ENCODE data around the gene PIAS4. TPM values are rescaled to one million over a fixed set of nuclear protein-coding genes. Genes with fewer than 3 reads are reported as not detected.
A peak's percentile ranks its signal among the peaks of the same experiment; 100 is the strongest.

The PIAS4 gene
- total and polyA plus RNA-seq, 9 of the 15 experiments (the other 6 are each of a cell fraction or from before 2014, with no cell fraction given) = 0.27 to 34.9 (median 14.4) TPM

DNA sequence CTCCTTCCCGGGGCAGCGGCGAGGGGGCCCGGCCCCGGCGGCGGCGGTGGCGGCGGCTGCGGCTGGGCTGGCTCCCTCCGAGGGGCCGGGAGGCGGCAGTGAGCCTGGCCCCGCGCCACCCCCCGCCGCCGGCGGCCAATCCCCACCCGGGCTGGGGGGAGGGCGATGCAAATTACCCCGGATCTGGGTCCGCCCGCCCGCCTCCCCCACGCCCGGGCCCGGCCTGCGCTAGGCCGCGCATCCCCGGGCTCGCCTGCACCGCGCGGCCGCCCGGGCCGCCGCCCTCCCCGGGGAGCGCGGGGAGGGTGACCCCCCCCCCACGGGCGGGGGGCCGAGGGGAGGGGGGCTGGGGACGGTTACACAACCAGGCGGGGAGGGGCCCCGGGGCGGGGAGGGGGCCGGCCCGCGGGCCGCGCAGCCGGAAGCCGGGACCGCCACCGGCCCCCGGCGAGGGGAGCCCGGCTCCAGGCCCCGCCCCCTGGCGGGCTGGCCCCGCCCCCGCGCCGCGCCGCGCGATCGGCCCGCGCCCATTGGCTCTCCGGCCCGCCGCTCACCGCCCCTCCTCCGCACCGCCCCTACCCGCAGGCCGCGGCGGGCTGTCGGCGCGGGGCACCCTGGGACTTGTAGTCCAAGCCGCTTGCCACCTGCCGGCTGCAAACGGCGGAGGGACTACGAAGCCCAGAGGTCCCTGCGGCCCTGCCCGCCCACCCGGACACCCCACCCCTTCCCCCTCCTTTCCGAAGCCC, 58.1 kb downstream of the PIAS4 start (continued):
- TF ChIP-seq ARID1B (IDR thresholded peaks at IDR 0.05) (no peak), RBM25 (IDR thresholded peaks at IDR 0.05; ENCODE audit: low read depth, low read length, severe bottlenecking) (peak; percentile 94), CXXC5 (CRISPR knock-in tag; IDR thresholded peaks at IDR 0.05) (peak; percentile 97), CREM (IDR thresholded peaks at IDR 0.05; ENCODE audit: low read depth) (peak; percentile 68), ELF1 (tag; IDR thresholded peaks at IDR 0.05) (peak; percentile 83), ZFX (CRISPR knock-in tag; IDR thresholded peaks at IDR 0.05) (peak; percentile 63), HMGN3 (IDR thresholded peaks at IDR 0.05; ENCODE audit: borderline replicate concordance, extremely low read depth, insufficient read length, low read depth, low read length) (peak; percentile 30), ZSCAN29 (IDR thresholded peaks at IDR 0.05) (no peak), PHF8 (IDR thresholded peaks at IDR 0.05; ENCODE audit: borderline replicate concordance, low read length) (peak; percentile 32; the same call in 1 of the 2 replicates), TSC22D4 (tag; IDR thresholded peaks at IDR 0.05) (no peak), ZFP36 (IDR thresholded peaks at IDR 0.05; ENCODE audit: low read depth, low read length, partially characterized antibody) (no peak), POLR2H (tag; IDR thresholded peaks at IDR 0.05; ENCODE audit: low read depth) (0 out of 2 replicates have a peak, but pooled peaks have one; percentile 57), MBD2 (IDR thresholded peaks at IDR 0.05; ENCODE audit: borderline replicate concordance, low read depth) (0 out of 2 replicates have a peak, but pooled peaks have one; percentile 60), SP1 (CRISPR knock-in tag; IDR thresholded peaks at IDR 0.05) (peak; percentile 85), MAZ (CRISPR knock-in tag; conservative IDR thresholded peaks at IDR 0.05 in 1 of 2, IDR thresholded peaks at IDR 0.05 in 1 of 2) (peak in 1 of 2 experiments; percentile 74), POLR2AphosphoS2 (IDR thresholded peaks at IDR 0.05; ENCODE audit: low read length) (peak; percentile 58; the same call in 1 of the 2 replicates)
- TF ChIP-seq, protein P1, sequence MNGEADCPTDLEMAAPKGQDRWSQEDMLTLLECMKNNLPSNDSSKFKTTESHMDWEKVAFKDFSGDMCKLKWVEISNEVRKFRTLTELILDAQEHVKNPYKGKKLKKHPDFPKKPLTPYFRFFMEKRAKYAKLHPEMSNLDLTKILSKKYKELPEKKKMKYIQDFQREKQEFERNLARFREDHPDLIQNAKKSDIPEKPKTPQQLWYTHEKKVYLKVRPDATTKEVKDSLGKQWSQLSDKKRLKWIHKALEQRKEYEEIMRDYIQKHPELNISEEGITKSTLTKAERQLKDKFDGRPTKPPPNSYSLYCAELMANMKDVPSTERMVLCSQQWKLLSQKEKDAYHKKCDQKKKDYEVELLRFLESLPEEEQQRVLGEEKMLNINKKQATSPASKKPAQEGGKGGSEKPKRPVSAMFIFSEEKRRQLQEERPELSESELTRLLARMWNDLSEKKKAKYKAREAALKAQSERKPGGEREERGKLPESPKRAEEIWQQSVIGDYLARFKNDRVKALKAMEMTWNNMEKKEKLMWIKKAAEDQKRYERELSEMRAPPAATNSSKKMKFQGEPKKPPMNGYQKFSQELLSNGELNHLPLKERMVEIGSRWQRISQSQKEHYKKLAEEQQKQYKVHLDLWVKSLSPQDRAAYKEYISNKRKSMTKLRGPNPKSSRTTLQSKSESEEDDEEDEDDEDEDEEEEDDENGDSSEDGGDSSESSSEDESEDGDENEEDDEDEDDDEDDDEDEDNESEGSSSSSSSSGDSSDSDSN (IDR thresholded peaks at IDR 0.05; ENCODE audit: borderline replicate concordance in 1 of 2, low read depth in 2 of 2, low read length in 2 of 2) = peak; percentile 100
- TF ChIP-seq, protein P2, sequence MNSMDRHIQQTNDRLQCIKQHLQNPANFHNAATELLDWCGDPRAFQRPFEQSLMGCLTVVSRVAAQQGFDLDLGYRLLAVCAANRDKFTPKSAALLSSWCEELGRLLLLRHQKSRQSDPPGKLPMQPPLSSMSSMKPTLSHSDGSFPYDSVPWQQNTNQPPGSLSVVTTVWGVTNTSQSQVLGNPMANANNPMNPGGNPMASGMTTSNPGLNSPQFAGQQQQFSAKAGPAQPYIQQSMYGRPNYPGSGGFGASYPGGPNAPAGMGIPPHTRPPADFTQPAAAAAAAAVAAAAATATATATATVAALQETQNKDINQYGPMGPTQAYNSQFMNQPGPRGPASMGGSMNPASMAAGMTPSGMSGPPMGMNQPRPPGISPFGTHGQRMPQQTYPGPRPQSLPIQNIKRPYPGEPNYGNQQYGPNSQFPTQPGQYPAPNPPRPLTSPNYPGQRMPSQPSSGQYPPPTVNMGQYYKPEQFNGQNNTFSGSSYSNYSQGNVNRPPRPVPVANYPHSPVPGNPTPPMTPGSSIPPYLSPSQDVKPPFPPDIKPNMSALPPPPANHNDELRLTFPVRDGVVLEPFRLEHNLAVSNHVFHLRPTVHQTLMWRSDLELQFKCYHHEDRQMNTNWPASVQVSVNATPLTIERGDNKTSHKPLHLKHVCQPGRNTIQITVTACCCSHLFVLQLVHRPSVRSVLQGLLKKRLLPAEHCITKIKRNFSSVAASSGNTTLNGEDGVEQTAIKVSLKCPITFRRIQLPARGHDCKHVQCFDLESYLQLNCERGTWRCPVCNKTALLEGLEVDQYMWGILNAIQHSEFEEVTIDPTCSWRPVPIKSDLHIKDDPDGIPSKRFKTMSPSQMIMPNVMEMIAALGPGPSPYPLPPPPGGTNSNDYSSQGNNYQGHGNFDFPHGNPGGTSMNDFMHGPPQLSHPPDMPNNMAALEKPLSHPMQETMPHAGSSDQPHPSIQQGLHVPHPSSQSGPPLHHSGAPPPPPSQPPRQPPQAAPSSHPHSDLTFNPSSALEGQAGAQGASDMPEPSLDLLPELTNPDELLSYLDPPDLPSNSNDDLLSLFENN (IDR thresholded peaks at IDR 0.05; ENCODE audit: low read depth in 2 of 2, low read length in 2 of 2) = peak in 1 of 2 experiments; percentile 42; a peak in 1 of 4 replicates
- TF ChIP-seq, protein P3, sequence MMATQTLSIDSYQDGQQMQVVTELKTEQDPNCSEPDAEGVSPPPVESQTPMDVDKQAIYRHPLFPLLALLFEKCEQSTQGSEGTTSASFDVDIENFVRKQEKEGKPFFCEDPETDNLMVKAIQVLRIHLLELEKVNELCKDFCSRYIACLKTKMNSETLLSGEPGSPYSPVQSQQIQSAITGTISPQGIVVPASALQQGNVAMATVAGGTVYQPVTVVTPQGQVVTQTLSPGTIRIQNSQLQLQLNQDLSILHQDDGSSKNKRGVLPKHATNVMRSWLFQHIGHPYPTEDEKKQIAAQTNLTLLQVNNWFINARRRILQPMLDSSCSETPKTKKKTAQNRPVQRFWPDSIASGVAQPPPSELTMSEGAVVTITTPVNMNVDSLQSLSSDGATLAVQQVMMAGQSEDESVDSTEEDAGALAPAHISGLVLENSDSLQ (IDR thresholded peaks at IDR 0.05) = peak; percentile 96
